Suprapubic skin (tissue), 4 donors: ENCODE results near the gene CHAF1A. TPM values are rescaled to one million over a fixed set of nuclear protein-coding genes. Genes with fewer than 3 reads are reported as not detected.

Experiments used
- DNase-seq, 2 donors: peaks; one replicate each; pipeline ENCODE4 v3.0.0-alpha.2; 2019; ENCODE audit warnings: low spot score in 2 of 2
- H3K27ac ChIP-seq: fragments of 200-600 bp; sonication (generic); one replicate; pipeline ENCODE4 v1.5.1; 2019
- H3K27me3 ChIP-seq: fragments of 200-600 bp; sonication (generic); one replicate; pipeline ENCODE4 v1.5.1; 2019
- H3K36me3 ChIP-seq: fragments of 200-600 bp; sonication (generic); one replicate; pipeline ENCODE4 v1.5.1; 2019
- H3K4me1 ChIP-seq: fragments of 200-600 bp; sonication (generic); one replicate; pipeline ENCODE4 v1.5.1; 2019
- H3K4me3 ChIP-seq: fragments of 200-600 bp; sonication (generic); one replicate; pipeline ENCODE4 v1.5.1; 2019; ENCODE audit warnings: mild to moderate bottlenecking
- H3K9me3 ChIP-seq: fragments of 200-600 bp; sonication (generic); one replicate; pipeline ENCODE4 v1.5.1; 2019
- CTCF ChIP-seq, 2 donors: fragments of 200-600 bp in 1 of 2; fragments of 450-650 bp in 1 of 2; sonication (generic) in 1 of 2; IDR thresholded peaks; one replicate each; pipeline ENCODE4 v1.5.1; 2016 to 2019; ENCODE audit warnings: antibody characterized with exemption in 2 of 2, mild to moderate bottlenecking in 1 of 2, moderate library complexity in 1 of 2
- EP300 ChIP-seq: sonication (generic); formaldehyde crosslinking; IDR thresholded peaks from one replicate; pipeline ENCODE4 v1.6.1; 2017; ENCODE audit warnings: antibody characterized with exemption
- POLR2A ChIP-seq, 2 donors: fragments of 450-650 bp; IDR thresholded peaks; one replicate each; pipeline ENCODE4 v1.6.1; 2017; ENCODE audit warnings: antibody characterized with exemption in 2 of 2, mild to moderate bottlenecking in 2 of 2, moderate library complexity in 2 of 2
- POLR2AphosphoS5 ChIP-seq, 3 donors: sonication (generic); formaldehyde crosslinking; IDR thresholded peaks; one replicate each; pipeline ENCODE4 v1.6.1; 2017; ENCODE audit warnings: antibody characterized with exemption in 3 of 3
- WGBS: methylation state at CpG from one replicate; pipeline ENCODE4 v1.1.5; 2018; 5-methylcytosine and 5-hydroxymethylcytosine counted together
- total RNA-seq, 4 donors: library from RNA; depleted of rRNA; stranded (reverse); fragments of >200 nt; gene quantifications; one replicate each; pipeline ENCODE4 v1.1.0, GENCODE V29; 2016

CHAF1A gene
- total RNA-seq, 4 donors from 2014 or later: 8.5 to 20.4 (median 11.4) TPM

GRCh38 chr19:4444765-4445741 is 42.6 kb downstream of the CHAF1A start:
- no peak for DNase-seq
- Histone ChIP-seq H3K9me3 (no peaks in the 10 kb centered on the region), H3K36me3 (peaks cover 56% of the 10 kb centered on the region), H3K27me3 (no peaks in the 10 kb centered on the region), H3K27ac (no peak overlapping the region), H3K4me1 (peaks cover 16% of the 10 kb centered on the region), H3K4me3 (no peak overlapping the region)
- WGBS: 40% methylated on average over 1 of the region's 36 CpGs
- TF ChIP-seq POLR2AphosphoS5 (IDR thresholded peaks at IDR 0.05): no peak
- TF ChIP-seq POLR2A (IDR thresholded peaks at IDR 0.05): no peak
- no peak for TF ChIP-seq CTCF (IDR thresholded peaks at IDR 0.05)
- TF ChIP-seq EP300: no peak

GRCh38 chr19:4445963-4446703 is 43.7 kb downstream of the CHAF1A start:
- 95% methylated on average over 50 of the region's 58 CpGs for WGBS
- Histone ChIP-seq H3K4me1 (peaks cover 16% of the 10 kb centered on the region), H3K4me3 (no peak overlapping the region), H3K36me3 (peaks cover 66% of the 10 kb centered on the region), H3K27me3 (no peaks in the 10 kb centered on the region), H3K9me3 (no peaks in the 10 kb centered on the region), H3K27ac (no peak overlapping the region)
- DNase-seq: no peak
- TF ChIP-seq EP300: no peak
- no peak for TF ChIP-seq POLR2A (IDR thresholded peaks at IDR 0.05)
- TF ChIP-seq POLR2AphosphoS5 (IDR thresholded peaks at IDR 0.05): no peak
- no peak for TF ChIP-seq CTCF (IDR thresholded peaks at IDR 0.05)

GRCh38 chr19:4446704-4447200 is 44.3 kb downstream of the CHAF1A start:
- Histone ChIP-seq H3K9me3 (no peaks in the 10 kb centered on the region), H3K27me3 (no peaks in the 10 kb centered on the region), H3K27ac (no peak overlapping the region), H3K4me1 (peaks cover 16% of the 10 kb centered on the region), H3K36me3 (peaks cover 73% of the 10 kb centered on the region), H3K4me3 (no peak overlapping the region)
- WGBS: 58% methylated on average over 4 of the region's 15 CpGs
- TF ChIP-seq POLR2AphosphoS5 (IDR thresholded peaks at IDR 0.05): no peak
- no peak for TF ChIP-seq CTCF (IDR thresholded peaks at IDR 0.05)
- no peak for TF ChIP-seq EP300
- no peak for TF ChIP-seq POLR2A (IDR thresholded peaks at IDR 0.05)
- DNase-seq: no peak

- Histone ChIP-seq H3K4me3 (no peak overlapping the region), H3K27ac (no peak overlapping the region), H3K36me3 (peaks cover 80% of the 10 kb centered on the region), H3K4me1 (peaks cover 16% of the 10 kb centered on the region), H3K27me3 (no peaks in the 10 kb centered on the region), H3K9me3 (no peaks in the 10 kb centered on the region)
- no peak for DNase-seq
- TF ChIP-seq POLR2AphosphoS5 (IDR thresholded peaks at IDR 0.05): no peak
- no peak for TF ChIP-seq POLR2A (IDR thresholded peaks at IDR 0.05)
- no peak for TF ChIP-seq EP300
- no peak for TF ChIP-seq CTCF (IDR thresholded peaks at IDR 0.05)
- 82% methylated on average over 8 of the region's 28 CpGs for WGBS
These were observed 45.1 kb downstream of the CHAF1A start for GRCh38 chr19:4447327-4448146.
